GM18907 (cell line): ENCODE measurements around the gene PIGB.
A peak's percentile ranks its signal among the peaks of the same experiment; 100 is the strongest.
"Not testable (repeated sequence)": the region's sequence is repeated elsewhere in the genome, so short reads cannot be mapped to it uniquely, and the experiment has no call there.

ENCODE experiments used
- ATAC-seq: cut with Tn5 transposase; IDR thresholded peaks from one replicate; pipeline ENCODE4 v1.9.1; 2021; ENCODE audit warnings: mild to moderate bottlenecking, moderate library complexity; ENCODE audit not compliant: unreplicated experiment

The PIGB gene

GRCh38 chr15:55372701-55373440 lies 53.8 kb downstream of the PIGB start:
- ATAC-seq: no peak

DNA sequence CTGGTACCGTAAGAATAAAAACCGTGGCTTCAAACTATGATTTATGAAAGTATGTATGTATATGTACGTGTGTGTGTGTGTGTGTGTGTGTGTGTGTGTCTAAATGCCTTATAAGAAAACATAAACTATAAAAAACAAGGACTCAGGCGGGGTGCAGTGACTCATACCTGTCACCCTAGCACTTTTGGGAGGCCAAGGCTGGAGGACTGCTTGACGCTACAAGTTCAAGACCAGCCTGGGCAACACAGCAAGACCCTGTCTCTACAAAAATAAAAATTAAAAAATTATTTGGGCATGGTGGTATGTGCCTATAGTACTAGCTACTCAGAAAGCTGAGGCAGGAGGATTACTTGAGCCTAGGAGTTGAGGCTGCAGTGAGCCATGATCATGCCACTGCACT lies 60.1 kb downstream of the PIGB start:
- no peak for ATAC-seq

- no peak for ATAC-seq
Measured at GRCh38 chr15:55381595-55381994, 62.6 kb downstream of the PIGB start.

- no peak for ATAC-seq
Measured at GRCh38 chr15:55383687-55384086, 64.7 kb downstream of the PIGB start.

- no peak for ATAC-seq
Measured at GRCh38 chr15:55387027-55387426, 68.0 kb downstream of the PIGB start.

DNA sequence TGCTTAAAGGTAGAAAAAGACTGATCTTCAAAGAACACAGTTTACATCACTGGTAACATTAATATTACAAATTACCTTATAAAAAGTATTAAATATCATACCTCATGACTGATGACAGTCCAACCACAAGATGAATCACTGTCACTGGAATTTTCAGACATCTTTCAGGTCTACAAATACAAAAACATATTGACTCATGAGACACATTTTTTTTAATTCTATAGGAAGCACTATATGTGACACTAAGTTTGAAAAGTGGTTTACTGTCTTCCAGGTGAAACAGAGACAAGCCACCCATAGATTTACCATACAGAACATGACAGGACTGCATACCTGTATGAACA lies 70.2 kb downstream of the PIGB start:
- no peak for ATAC-seq

DNA sequence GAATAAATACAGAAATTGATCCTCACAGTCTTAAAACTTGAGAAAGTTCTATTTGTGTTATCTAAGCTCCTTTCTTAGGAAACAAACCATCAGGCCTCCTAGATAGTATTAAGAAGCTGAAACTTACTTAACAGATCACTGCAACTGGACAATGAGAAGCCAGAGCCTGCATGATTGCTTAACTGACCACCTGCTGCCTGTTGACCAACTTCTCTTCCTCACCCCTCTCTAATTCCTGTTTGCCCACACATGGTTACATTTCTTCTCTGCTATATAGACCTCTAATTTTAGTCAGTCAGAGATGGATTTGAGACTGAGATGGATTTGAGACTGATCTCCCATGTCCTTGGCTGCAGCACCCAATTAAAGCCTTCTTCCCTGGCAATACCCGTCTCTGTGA lies 75.7 kb downstream of the PIGB start:
- no peak for ATAC-seq

- no peak for ATAC-seq
Measured at GRCh38 chr15:55398243-55398642, 79.2 kb downstream of the PIGB start.

GRCh38 chr15:55400050-55400449 lies 81.0 kb downstream of the PIGB start:
- not testable (repeated sequence) for ATAC-seq

DNA sequence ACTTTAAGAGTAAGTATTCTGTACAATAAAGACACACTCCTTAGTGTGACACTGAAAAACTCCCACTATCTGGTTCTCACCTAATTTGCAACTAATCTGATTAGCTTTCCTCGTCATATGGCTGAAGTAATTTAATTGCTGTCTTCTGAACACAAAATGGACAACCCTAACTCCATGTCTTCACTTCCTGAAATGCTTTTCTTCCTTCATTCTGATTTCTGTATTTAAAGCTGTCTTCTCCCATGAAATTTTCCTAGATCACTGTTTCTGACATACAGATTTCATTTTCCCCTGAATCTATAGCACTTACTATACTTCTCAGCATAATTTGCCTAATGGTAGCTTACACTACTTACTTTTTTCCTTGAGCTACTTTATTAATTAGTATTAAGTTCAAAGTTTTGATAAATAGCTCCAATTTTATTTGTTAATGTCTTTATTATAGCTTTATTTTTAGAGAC lies 82.8 kb downstream of the PIGB start:
- ATAC-seq: no peak

DNA sequence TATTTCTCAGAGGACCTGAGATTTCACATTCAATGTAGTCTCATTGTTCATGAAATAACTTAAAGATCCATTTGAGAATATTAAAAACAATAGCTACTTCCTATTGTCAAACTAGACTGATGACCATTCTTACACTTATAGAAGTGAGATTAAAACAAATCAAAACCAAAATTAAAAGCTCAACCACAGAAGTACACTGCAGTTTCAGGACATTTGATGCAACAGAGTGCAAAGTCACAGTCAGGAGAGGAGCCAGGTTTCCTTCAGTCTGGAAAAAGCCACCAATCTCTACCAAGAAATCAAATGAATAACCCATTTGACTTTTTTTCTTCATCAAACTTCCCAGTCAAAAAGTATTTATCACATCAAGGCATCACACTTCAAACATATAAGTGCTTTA lies 83.7 kb downstream of the PIGB start:
- ATAC-seq: peak; percentile 46

- ATAC-seq: no peak
Measured at GRCh38 chr15:55403531-55403930, 84.5 kb downstream of the PIGB start.
